Loucy (cell line): ENCODE measurements around the gene RPA1.

ENCODE experiments used
- H2AFZ ChIP-seq: fragments of 200-600 bp; sonication (generic); 2 replicates; pipeline ENCODE4 v1.6.0; 2016; ENCODE audit warnings: antibody characterized with exemption, mild to moderate bottlenecking, low read length, moderate library complexity
- H3F3A ChIP-seq: fragments of 200-600 bp; 2 replicates; pipeline ENCODE4 v1.6.0; 2016; ENCODE audit warnings: antibody characterized with exemption, low read depth, mild to moderate bottlenecking
- H3K27me3 ChIP-seq: fragments of 200-600 bp; sonication (generic); 2 replicates; pipeline ENCODE4 v1.6.1; 2014; ENCODE audit warnings: low read length, mild to moderate bottlenecking; ENCODE audit not compliant: insufficient read depth, poor library complexity, severe bottlenecking
- H3K36me3 ChIP-seq: fragments of 200-600 bp; sonication (generic); 2 replicates; pipeline ENCODE4 v1.6.1; 2016; ENCODE audit warnings: low read length; ENCODE audit not compliant: insufficient read depth
- H3K4me1 ChIP-seq: fragments of 200-600 bp; sonication (generic); 2 replicates; pipeline ENCODE4 v1.5.1; 2014; ENCODE audit warnings: low read length, mild to moderate bottlenecking; ENCODE audit not compliant: insufficient read depth, poor library complexity, severe bottlenecking
- H3K4me2 ChIP-seq: fragments of 200-600 bp; sonication (generic); 2 replicates; pipeline ENCODE4 v1.6.0; 2014; ENCODE audit warnings: antibody characterized with exemption, low read length, low read depth, mild to moderate bottlenecking; ENCODE audit not compliant: poor library complexity, severe bottlenecking
- H3K4me3 ChIP-seq: fragments of 200-600 bp; sonication (generic); 2 replicates; pipeline ENCODE4 v1.5.1; 2014; ENCODE audit warnings: low read length, mild to moderate bottlenecking, mixed read lengths; ENCODE audit not compliant: poor library complexity, severe bottlenecking
- H3K79me2 ChIP-seq: fragments of 200-600 bp; sonication (generic); 2 replicates; pipeline ENCODE4 v1.6.1; 2014; ENCODE audit warnings: low read length; ENCODE audit not compliant: insufficient read depth
- H3K9ac ChIP-seq: fragments of 200-600 bp; sonication (generic); 2 replicates; pipeline ENCODE4 v1.6.0; 2014; ENCODE audit warnings: mild to moderate bottlenecking, low read depth, low read length, moderate library complexity; ENCODE audit not compliant: poor library complexity, severe bottlenecking
- H3K9me2 ChIP-seq: fragments of 200-600 bp; sonication (generic); replicated peaks from 2 replicates; pipeline ENCODE4 v1.6.1; 2016; ENCODE audit warnings: low read depth, low read length, mixed read lengths
- H3K9me3 ChIP-seq: fragments of 200-600 bp; sonication (generic); 2 replicates; pipeline ENCODE4 v1.6.1; 2014; ENCODE audit warnings: mild to moderate bottlenecking, antibody characterized with exemption, low read length, low read depth; ENCODE audit not compliant: insufficient read depth
- H4K20me1 ChIP-seq: fragments of 200-600 bp; sonication (generic); 2 replicates; pipeline ENCODE4 v1.6.0; 2014; ENCODE audit warnings: antibody characterized with exemption, low read length, mild to moderate bottlenecking; ENCODE audit not compliant: insufficient read depth, poor library complexity, severe bottlenecking
- EZH2phosphoT487 ChIP-seq: fragments of 200-600 bp; IDR thresholded peaks from 2 replicates; pipeline ENCODE4 v1.6.1; 2018; ENCODE audit warnings: antibody characterized with exemption, mild to moderate bottlenecking, moderate library complexity, borderline replicate concordance
- TF ChIP-seq, protein P1 (sequence below): fragments of 200-600 bp; sonication (generic); conservative IDR thresholded peaks from 2 replicates; pipeline ENCODE4 v1.5.1; 2014; ENCODE audit warnings: mild to moderate bottlenecking, antibody characterized with exemption, low read length

RPA1 gene

DNA sequence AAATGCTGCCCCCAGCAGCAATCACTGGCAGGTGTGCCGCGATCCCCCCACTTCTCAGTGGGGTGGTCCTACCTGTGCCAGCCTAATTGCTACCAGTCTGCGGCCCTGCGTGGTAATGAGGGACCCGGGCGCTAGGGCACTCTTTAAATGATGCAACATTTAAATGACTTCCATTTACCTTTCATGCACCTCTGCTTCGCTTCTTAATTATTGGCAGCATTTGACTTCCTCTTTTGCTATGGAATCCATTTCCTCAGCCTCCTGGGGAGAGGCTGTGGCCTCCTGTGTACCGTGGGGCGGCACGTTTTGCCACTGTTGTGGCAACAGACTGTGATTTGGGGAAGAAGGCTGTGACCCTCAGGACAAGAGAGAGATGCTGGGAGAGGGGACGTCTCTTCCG, 86.1 kb downstream of the RPA1 start:
- no peak overlapping the region for H2AFZ ChIP-seq

DNA sequence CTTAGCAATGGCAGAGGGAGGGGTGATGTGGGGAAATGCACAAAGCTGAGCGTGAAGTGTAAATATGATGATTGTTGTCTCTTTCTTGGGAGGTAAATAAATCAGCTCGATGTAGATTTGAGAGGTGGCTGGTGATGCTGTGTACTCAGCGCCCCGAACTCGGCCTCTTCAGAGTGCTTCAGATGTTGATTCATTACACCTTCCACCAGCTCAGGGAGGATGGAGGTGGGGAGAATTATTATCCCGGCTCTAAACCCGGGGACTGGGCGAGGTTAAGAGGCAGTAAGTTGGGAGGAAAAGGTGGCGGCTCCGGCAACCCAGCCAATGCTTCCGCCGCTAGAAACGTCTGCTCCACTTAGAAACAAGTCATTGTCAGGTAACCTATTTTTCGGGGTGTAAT, 86.5 kb downstream of the RPA1 start:
- TF ChIP-seq, protein P1, sequence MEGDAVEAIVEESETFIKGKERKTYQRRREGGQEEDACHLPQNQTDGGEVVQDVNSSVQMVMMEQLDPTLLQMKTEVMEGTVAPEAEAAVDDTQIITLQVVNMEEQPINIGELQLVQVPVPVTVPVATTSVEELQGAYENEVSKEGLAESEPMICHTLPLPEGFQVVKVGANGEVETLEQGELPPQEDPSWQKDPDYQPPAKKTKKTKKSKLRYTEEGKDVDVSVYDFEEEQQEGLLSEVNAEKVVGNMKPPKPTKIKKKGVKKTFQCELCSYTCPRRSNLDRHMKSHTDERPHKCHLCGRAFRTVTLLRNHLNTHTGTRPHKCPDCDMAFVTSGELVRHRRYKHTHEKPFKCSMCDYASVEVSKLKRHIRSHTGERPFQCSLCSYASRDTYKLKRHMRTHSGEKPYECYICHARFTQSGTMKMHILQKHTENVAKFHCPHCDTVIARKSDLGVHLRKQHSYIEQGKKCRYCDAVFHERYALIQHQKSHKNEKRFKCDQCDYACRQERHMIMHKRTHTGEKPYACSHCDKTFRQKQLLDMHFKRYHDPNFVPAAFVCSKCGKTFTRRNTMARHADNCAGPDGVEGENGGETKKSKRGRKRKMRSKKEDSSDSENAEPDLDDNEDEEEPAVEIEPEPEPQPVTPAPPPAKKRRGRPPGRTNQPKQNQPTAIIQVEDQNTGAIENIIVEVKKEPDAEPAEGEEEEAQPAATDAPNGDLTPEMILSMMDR = no peak
- no peak for TF ChIP-seq EZH2phosphoT487
- Histone ChIP-seq H3K79me2 (no peaks in the 10 kb centered on the region), H3K9me2 (no peaks in the 10 kb centered on the region), H3K4me2 (no peak overlapping the region), H2AFZ (no peak overlapping the region), H3K36me3 (no peaks in the 10 kb centered on the region), H3F3A (no peaks in the 10 kb centered on the region), H3K4me3 (no peak overlapping the region), H3K9ac (no peak overlapping the region), H3K27me3 (no peaks in the 10 kb centered on the region), H3K9me3 (no peaks in the 10 kb centered on the region), H3K4me1 (no peaks in the 10 kb centered on the region), H4K20me1 (no peaks in the 10 kb centered on the region)

More for the DNA sequence above, 86.1 kb downstream of the RPA1 start:
- no peak overlapping the region for H3K4me2 ChIP-seq
- H3K9me2 ChIP-seq = no peaks in the 10 kb centered on the region
- no peaks in the 10 kb centered on the region for H3K79me2 ChIP-seq
- no peaks in the 10 kb centered on the region for H4K20me1 ChIP-seq
- H3F3A ChIP-seq = no peaks in the 10 kb centered on the region
- H3K4me3 ChIP-seq = no peak overlapping the region
- no peaks in the 10 kb centered on the region for H3K4me1 ChIP-seq
- H3K9me3 ChIP-seq = no peaks in the 10 kb centered on the region
- no peak overlapping the region for H3K9ac ChIP-seq
- H3K36me3 ChIP-seq = no peaks in the 10 kb centered on the region
- no peaks in the 10 kb centered on the region for H3K27me3 ChIP-seq
- TF ChIP-seq EZH2phosphoT487 = no peak
- TF ChIP-seq, protein P1 = no peak

DNA sequence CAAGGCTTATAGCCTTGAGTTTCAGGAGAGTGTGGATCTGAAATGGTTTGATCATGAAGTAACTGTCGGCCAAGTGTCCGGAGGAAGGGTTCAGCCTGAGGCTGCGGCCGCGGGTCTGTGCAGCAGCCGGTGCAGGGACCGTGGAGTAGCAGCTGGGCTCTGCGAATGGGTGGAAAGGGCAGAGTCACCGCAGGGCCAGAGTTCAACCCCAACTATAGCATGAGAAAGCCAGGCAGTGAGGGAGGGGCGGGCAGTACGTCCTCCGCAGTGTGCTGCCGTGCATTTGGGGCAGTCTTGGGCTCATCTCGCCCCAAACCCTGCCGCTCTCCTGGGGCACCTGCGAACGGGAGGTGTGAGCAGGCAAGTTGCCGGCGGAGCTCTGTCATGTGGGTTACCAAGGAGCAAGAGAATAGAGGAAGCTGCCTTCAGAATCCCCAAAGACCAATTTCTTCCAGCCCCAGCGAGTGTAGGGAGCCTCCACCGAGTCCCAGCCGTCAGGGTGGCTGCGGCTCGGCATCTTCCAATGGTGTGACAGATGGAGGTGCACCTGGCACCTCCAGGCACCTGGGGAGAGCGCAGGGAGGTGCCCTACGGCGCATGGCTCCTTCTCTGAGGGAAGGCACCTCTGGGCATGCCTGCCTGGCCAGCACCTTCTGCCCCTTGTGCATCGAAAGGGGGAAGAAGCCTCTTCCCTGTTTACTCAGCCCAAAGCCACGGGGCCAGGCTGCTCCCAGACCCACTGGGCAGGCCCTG, 87.3 kb downstream of the RPA1 start:
- Histone ChIP-seq H3K4me2 (no peak overlapping the region), H3K79me2 (no peaks in the 10 kb centered on the region), H4K20me1 (no peaks in the 10 kb centered on the region), H3K4me3 (no peak overlapping the region), H3K9me3 (no peaks in the 10 kb centered on the region), H3K4me1 (no peaks in the 10 kb centered on the region), H2AFZ (no peak overlapping the region), H3K27me3 (no peaks in the 10 kb centered on the region), H3K9me2 (no peaks in the 10 kb centered on the region), H3F3A (no peaks in the 10 kb centered on the region), H3K36me3 (no peaks in the 10 kb centered on the region), H3K9ac (no peak overlapping the region)
- TF ChIP-seq, protein P1 = no peak
- TF ChIP-seq EZH2phosphoT487 = no peak
